NOMO-1 treated with DMSO at 0.1 percent for 48 hours (cell line): ENCODE results near the gene FBXW12.

ENCODE experiments used
- DNase-seq: peaks from one replicate; lab custom pipeline; 2025; ENCODE audit not compliant: unreplicated experiment; lab: John Stamatoyannopoulos, UW

Gene FBXW12

GRCh38 chr3:48406443-48407431 is 34.7 kb downstream of the FBXW12 start:
- DNase-seq, result no peak

GRCh38 chr3:48407542-48408099 is 35.6 kb downstream of the FBXW12 start:
- no peak for DNase-seq

GRCh38 chr3:48408823-48409281 is 36.8 kb downstream of the FBXW12 start:
- no peak for DNase-seq

- no peak for DNase-seq
These were observed 37.5 kb downstream of the FBXW12 start for GRCh38 chr3:48409291-48410201.

- no peak for DNase-seq
These were observed 38.4 kb downstream of the FBXW12 start for GRCh38 chr3:48410205-48411040.

- no peak for DNase-seq
These were observed 39.1 kb downstream of the FBXW12 start for GRCh38 chr3:48411041-48411588.

GRCh38 chr3:48411606-48412374 is 39.8 kb downstream of the FBXW12 start:
- no peak for DNase-seq

GRCh38 chr3:48412375-48413001 is 40.5 kb downstream of the FBXW12 start:
- DNase-seq, result no peak

- DNase-seq, result no peak
These were observed 41.1 kb downstream of the FBXW12 start for GRCh38 chr3:48413086-48413485.

GRCh38 chr3:48413611-48414010 is 41.6 kb downstream of the FBXW12 start:
- no peak for DNase-seq

- no peak for DNase-seq
These were observed 42.6 kb downstream of the FBXW12 start for GRCh38 chr3:48414376-48415250.

- DNase-seq, result no peak
These were observed 43.4 kb downstream of the FBXW12 start for GRCh38 chr3:48415251-48415953.

GRCh38 chr3:48416091-48416505 is 44.1 kb downstream of the FBXW12 start:
- no peak for DNase-seq

GRCh38 chr3:48416546-48416945 is 44.5 kb downstream of the FBXW12 start:
- DNase-seq, result no peak

GRCh38 chr3:48417529-48418108 is 45.6 kb downstream of the FBXW12 start:
- no peak for DNase-seq

GRCh38 chr3:48418140-48418539 is 46.1 kb downstream of the FBXW12 start:
- no peak for DNase-seq

GRCh38 chr3:48418651-48419050 is 46.6 kb downstream of the FBXW12 start:
- no peak for DNase-seq
